ENCODE measurements around the gene GDF7.

Gene GDF7

DNA sequence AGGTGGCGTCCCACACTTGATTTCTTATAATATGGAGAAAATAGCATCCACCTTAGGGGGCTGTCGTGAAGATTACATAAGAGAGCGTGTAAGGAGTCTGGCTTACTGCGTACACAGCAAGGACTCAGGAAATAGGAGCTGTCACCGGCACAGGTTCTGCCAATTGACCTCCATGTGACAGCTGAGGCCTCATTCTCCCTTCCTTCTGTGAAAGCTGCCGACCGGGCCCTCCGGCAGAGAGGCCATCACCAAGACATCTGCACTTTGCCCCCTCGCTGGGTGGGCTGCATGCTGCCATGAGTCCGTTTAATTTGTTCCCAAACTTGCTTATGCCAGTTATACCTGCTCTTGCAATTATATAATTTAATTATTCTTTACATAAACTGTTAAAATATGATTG lies 43.7 kb upstream of the GDF7 start:
- CTCF ChIA-PET: interaction anchor here (1.1 kb wide), 1 partner anchor 199 kb away, joined by 3 read pairs; no protein-coding TSS in a partner anchor
- no peak for DNase-seq (ENCODE audit: extremely low spot score)
- POLR2A ChIA-PET: no interaction called here
- no peak for TF ChIP-seq NFRKB (IDR thresholded peaks at IDR 0.05)
- TF ChIP-seq TARDBP (IDR thresholded peaks at IDR 0.05): no peak

GRCh38 chr2:20623741-20624155 lies 43.2 kb upstream of the GDF7 start:
- no peak for DNase-seq (ENCODE audit: extremely low spot score)
- no peak for TF ChIP-seq NFRKB (IDR thresholded peaks at IDR 0.05)
- TF ChIP-seq ARNT (IDR thresholded peaks at IDR 0.05): no peak
- TF ChIP-seq, protein P1, sequence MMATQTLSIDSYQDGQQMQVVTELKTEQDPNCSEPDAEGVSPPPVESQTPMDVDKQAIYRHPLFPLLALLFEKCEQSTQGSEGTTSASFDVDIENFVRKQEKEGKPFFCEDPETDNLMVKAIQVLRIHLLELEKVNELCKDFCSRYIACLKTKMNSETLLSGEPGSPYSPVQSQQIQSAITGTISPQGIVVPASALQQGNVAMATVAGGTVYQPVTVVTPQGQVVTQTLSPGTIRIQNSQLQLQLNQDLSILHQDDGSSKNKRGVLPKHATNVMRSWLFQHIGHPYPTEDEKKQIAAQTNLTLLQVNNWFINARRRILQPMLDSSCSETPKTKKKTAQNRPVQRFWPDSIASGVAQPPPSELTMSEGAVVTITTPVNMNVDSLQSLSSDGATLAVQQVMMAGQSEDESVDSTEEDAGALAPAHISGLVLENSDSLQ (IDR thresholded peaks at IDR 0.05): no peak
- TF ChIP-seq ELF4 (IDR thresholded peaks at IDR 0.05): no peak
- no peak for TF ChIP-seq TARDBP (IDR thresholded peaks at IDR 0.05)
- TF ChIP-seq L3MBTL2 (conservative IDR thresholded peaks at IDR 0.05): no peak
- TF ChIP-seq FOXK2 (IDR thresholded peaks at IDR 0.05): no peak
- TF ChIP-seq LEF1 (IDR thresholded peaks at IDR 0.05; ENCODE audit: borderline replicate concordance): no peak
- TF ChIP-seq BHLHE40 (IDR thresholded peaks at IDR 0.05; ENCODE audit: borderline replicate concordance): no peak
- TF ChIP-seq SP1 (IDR thresholded peaks at IDR 0.05): no peak
- no peak for TF ChIP-seq HDGF (IDR thresholded peaks at IDR 0.05; ENCODE audit: borderline replicate concordance)
- TF ChIP-seq FOXM1 (IDR thresholded peaks at IDR 0.05; ENCODE audit: borderline replicate concordance): no peak
- POLR2A ChIA-PET: interaction anchor here (2.8 kb wide), 1 partner anchor 176 kb away, joined by 18 read pairs; the partner anchor contains the start of gene RHOB
- CTCF ChIA-PET: interaction anchor here (1.1 kb wide), 1 partner anchor 200 kb away, joined by 3 read pairs; no protein-coding TSS in a partner anchor

DNA sequence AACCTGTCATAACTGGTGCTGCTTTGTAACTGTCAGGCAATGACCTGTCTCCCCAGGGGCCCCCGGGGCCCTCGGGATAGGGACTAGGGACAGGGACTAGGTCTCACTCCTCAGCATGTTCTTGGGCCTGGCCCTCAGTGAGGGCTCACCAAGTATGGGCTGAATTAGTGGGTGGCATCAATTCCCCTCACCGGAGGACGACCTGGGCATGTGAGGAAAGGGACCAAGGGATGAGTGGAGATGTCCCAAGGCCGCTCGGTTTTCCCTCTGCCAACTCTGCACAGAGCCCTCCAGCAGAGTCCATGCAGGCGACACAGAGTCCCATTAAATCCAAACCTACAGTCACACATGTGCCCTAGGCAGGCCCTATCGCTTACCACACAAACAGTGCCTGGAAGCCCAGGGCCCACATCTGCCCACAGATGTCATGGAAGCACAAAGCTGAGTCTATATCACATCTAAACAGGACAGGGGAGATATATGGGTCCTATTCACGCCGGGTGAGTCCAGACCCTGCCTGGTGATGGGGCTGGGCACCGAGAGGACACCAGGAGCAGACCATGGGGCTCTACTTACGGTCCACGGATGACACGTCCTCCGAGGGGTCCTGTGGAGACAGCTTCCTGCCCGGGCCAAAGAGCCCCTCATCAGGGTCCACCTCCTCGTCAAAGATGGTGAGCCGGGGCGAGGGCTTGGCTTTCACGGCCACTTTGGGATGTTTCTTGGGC lies 42.6 kb upstream of the GDF7 start:
- ChIA-PET CTCF (interaction anchor here (1.1 kb wide), 1 partner anchor 201 kb away, joined by 3 read pairs; no protein-coding TSS in a partner anchor), POLR2A (interaction anchor here (2.8 kb wide), 1 partner anchor 177 kb away, joined by 18 read pairs; the partner anchor contains the start of gene RHOB)
- no peak for TF ChIP-seq TARDBP (IDR thresholded peaks at IDR 0.05)
- TF ChIP-seq CTBP1 (IDR thresholded peaks at IDR 0.05; ENCODE audit: borderline replicate concordance): no peak
- TF ChIP-seq L3MBTL2 (conservative IDR thresholded peaks at IDR 0.05): no peak
- no peak for TF ChIP-seq SP1 (IDR thresholded peaks at IDR 0.05)
- no peak for TF ChIP-seq ZNF384 (IDR thresholded peaks at IDR 0.05)
- TF ChIP-seq NFRKB (IDR thresholded peaks at IDR 0.05): no peak
- TF ChIP-seq HDGF (IDR thresholded peaks at IDR 0.05; ENCODE audit: borderline replicate concordance): no peak
- TF ChIP-seq BHLHE40 (IDR thresholded peaks at IDR 0.05; ENCODE audit: borderline replicate concordance): no peak
- no peak for TF ChIP-seq SUZ12 (IDR thresholded peaks at IDR 0.05)
- TF ChIP-seq FOXM1 (IDR thresholded peaks at IDR 0.05; ENCODE audit: borderline replicate concordance): no peak
- TF ChIP-seq ARNT (IDR thresholded peaks at IDR 0.05): no peak
- TF ChIP-seq LEF1 (IDR thresholded peaks at IDR 0.05; ENCODE audit: borderline replicate concordance): no peak
- TF ChIP-seq ELF4 (IDR thresholded peaks at IDR 0.05): no peak
- TF ChIP-seq, protein P1 (IDR thresholded peaks at IDR 0.05): no peak
- TF ChIP-seq FOXK2 (IDR thresholded peaks at IDR 0.05): no peak
- no peak for TF ChIP-seq FOXA1 (IDR thresholded peaks at IDR 0.05)
- DNase-seq (ENCODE audit: extremely low spot score): no peak

- CTCF ChIA-PET: no interaction called here
- POLR2A ChIA-PET: interaction anchor here (2.8 kb wide), 1 partner anchor 177 kb away, joined by 18 read pairs; the partner anchor contains the start of gene RHOB
- DNase-seq (ENCODE audit: extremely low spot score): no peak
- TF ChIP-seq FOXA1 (IDR thresholded peaks at IDR 0.05): no peak
- TF ChIP-seq ZNF384 (IDR thresholded peaks at IDR 0.05): no peak
- TF ChIP-seq L3MBTL2 (conservative IDR thresholded peaks at IDR 0.05): no peak
- no peak for TF ChIP-seq BHLHE40 (IDR thresholded peaks at IDR 0.05; ENCODE audit: borderline replicate concordance)
Observed at GRCh38 chr2:20624884-20625485, 42.0 kb upstream of the GDF7 start.

GRCh38 chr2:20625491-20626391 lies 41.2 kb upstream of the GDF7 start:
- ChIA-PET POLR2A (interaction anchor here (2.8 kb wide), 1 partner anchor 178 kb away, joined by 18 read pairs; the partner anchor contains the start of gene RHOB), CTCF (interaction anchor here (0.9 kb wide), 1 partner anchor 10 kb away, joined by 5 read pairs; no protein-coding TSS in a partner anchor)
- TF ChIP-seq LEF1 (IDR thresholded peaks at IDR 0.05; ENCODE audit: borderline replicate concordance) (no peak), ZNF384 (IDR thresholded peaks at IDR 0.05) (no peak), ELF4 (IDR thresholded peaks at IDR 0.05) (no peak), L3MBTL2 (conservative IDR thresholded peaks at IDR 0.05) (no peak), TARDBP (IDR thresholded peaks at IDR 0.05) (no peak), HDGF (IDR thresholded peaks at IDR 0.05; ENCODE audit: borderline replicate concordance) (no peak), SUZ12 (IDR thresholded peaks at IDR 0.05) (no peak)
- no peak for DNase-seq (ENCODE audit: extremely low spot score)

DNA sequence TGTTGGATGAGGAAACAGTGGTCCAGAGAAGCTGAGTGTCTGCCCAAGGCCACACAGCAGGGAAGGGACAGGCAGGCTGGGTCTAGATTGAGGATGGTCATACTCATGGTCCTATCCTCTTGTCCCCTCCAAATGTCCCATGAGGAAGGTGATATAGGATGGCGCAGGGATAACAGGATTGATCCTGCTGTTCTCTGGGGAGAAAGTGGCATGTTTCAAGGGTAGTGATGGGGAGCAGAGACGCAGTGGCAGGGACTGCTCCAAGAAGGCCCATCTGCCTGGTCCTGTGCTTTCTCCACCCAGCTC lies 40.6 kb upstream of the GDF7 start:
- POLR2A ChIA-PET: interaction anchor here (2.8 kb wide), 1 partner anchor 179 kb away, joined by 18 read pairs; the partner anchor contains the start of gene RHOB
- no peak for DNase-seq (ENCODE audit: extremely low spot score)
- CTCF ChIA-PET: no interaction called here
- no peak for TF ChIP-seq FOXM1 (IDR thresholded peaks at IDR 0.05; ENCODE audit: borderline replicate concordance)
- TF ChIP-seq HDGF (IDR thresholded peaks at IDR 0.05; ENCODE audit: borderline replicate concordance): no peak
- TF ChIP-seq BHLHE40 (IDR thresholded peaks at IDR 0.05; ENCODE audit: borderline replicate concordance): no peak
- TF ChIP-seq ELF4 (IDR thresholded peaks at IDR 0.05): no peak
- TF ChIP-seq, protein P1 (IDR thresholded peaks at IDR 0.05): no peak
- TF ChIP-seq TARDBP (IDR thresholded peaks at IDR 0.05): no peak
- no peak for TF ChIP-seq SUZ12 (IDR thresholded peaks at IDR 0.05)
- TF ChIP-seq LEF1 (IDR thresholded peaks at IDR 0.05; ENCODE audit: borderline replicate concordance): no peak
- TF ChIP-seq FOXA1 (IDR thresholded peaks at IDR 0.05): no peak
- TF ChIP-seq ZNF384 (IDR thresholded peaks at IDR 0.05): no peak
- no peak for TF ChIP-seq NFRKB (IDR thresholded peaks at IDR 0.05)
- no peak for TF ChIP-seq CTBP1 (IDR thresholded peaks at IDR 0.05; ENCODE audit: borderline replicate concordance)
